HepG2 (cell line): ENCODE data around the gene TFDP1. TPM values are rescaled to one million over a fixed set of nuclear protein-coding genes. Genes with fewer than 3 reads are reported as not detected.
A peak's percentile ranks its signal among the peaks of the same experiment; 100 is the strongest.

Experiments
- ARNT2 ChIP-seq: sonication (generic); formaldehyde crosslinking; IDR thresholded peaks from 2 replicates; pipeline ENCODE4 v1.8.0; 2022; ENCODE audit warnings: mild to moderate bottlenecking, low read depth, missing genetic modification reagents, moderate library complexity
- GABPB1 ChIP-seq: IDR thresholded peaks from 2 replicates; pipeline ENCODE4 v1.6.1; 2016; ENCODE audit warnings: mild to moderate bottlenecking, missing genetic modification reagents, moderate library complexity, missing compliant biosample characterization
- KMT2A ChIP-seq: sonication (generic); formaldehyde crosslinking; IDR thresholded peaks from 2 replicates; pipeline ENCODE4 v1.4.0; 2020; ENCODE audit warnings: missing genetic modification reagents
- MAX ChIP-seq: IDR thresholded peaks from 2 replicates; pipeline ENCODE4 v1.6.1; 2012; ENCODE audit warnings: inconsistent platforms
- MYC ChIP-seq: sonication (generic); formaldehyde crosslinking; IDR thresholded peaks from 2 replicates; pipeline ENCODE4 v1.9.0; 2021; ENCODE audit warnings: missing genetic modification reagents, borderline replicate concordance
- PATZ1 ChIP-seq: sonication (generic); formaldehyde crosslinking; IDR thresholded peaks from 2 replicates; pipeline ENCODE4 v1.4.0; 2020; ENCODE audit warnings: missing genetic modification reagents
- PAXIP1 ChIP-seq: sonication (generic); formaldehyde crosslinking; conservative IDR thresholded peaks from 2 replicates; pipeline ENCODE4 v1.4.0; 2020; ENCODE audit warnings: mild to moderate bottlenecking, missing genetic modification reagents, moderate library complexity
- RAD21 ChIP-seq: fragments of 450-650 bp; formaldehyde crosslinking; IDR thresholded peaks from 2 replicates; pipeline ENCODE4 v1.5.0; 2020; ENCODE audit warnings: mild to moderate bottlenecking
- RBFOX2 ChIP-seq: fragments of 200-400 bp; formaldehyde crosslinking; IDR thresholded peaks from 2 replicates; pipeline ENCODE4 v1.6.1; 2017; ENCODE audit warnings: low read depth, mild to moderate bottlenecking, low read length
- RFXAP ChIP-seq: sonication (generic); formaldehyde crosslinking; IDR thresholded peaks from 2 replicates; pipeline ENCODE4 v1.4.0; 2020; ENCODE audit warnings: missing genetic modification reagents, borderline replicate concordance
- SIX1 ChIP-seq: sonication (generic); formaldehyde crosslinking; IDR thresholded peaks from 2 replicates; pipeline ENCODE4 v1.4.0; 2020; ENCODE audit warnings: missing genetic modification reagents, borderline replicate concordance
- ZFP41 ChIP-seq: sonication (generic); formaldehyde crosslinking; IDR thresholded peaks from 2 replicates; pipeline ENCODE4 v1.4.0; 2020; ENCODE audit warnings: mild to moderate bottlenecking, missing genetic modification reagents, borderline replicate concordance
- ZFX ChIP-seq: sonication (generic); formaldehyde crosslinking; IDR thresholded peaks from 2 replicates; pipeline ENCODE4 v1.4.0; 2020; ENCODE audit warnings: mild to moderate bottlenecking, low read depth, missing genetic modification reagents, moderate library complexity
- ZFY ChIP-seq: sonication (generic); formaldehyde crosslinking; IDR thresholded peaks from 2 replicates; pipeline ENCODE4 v1.4.0; 2020; ENCODE audit warnings: missing genetic modification reagents
- ZNF224 ChIP-seq: sonication (generic); formaldehyde crosslinking; IDR thresholded peaks from 2 replicates; pipeline ENCODE4 v1.5.0; 2020; ENCODE audit warnings: mild to moderate bottlenecking, missing genetic modification reagents
- ZNF256 ChIP-seq: sonication (generic); formaldehyde crosslinking; conservative IDR thresholded peaks from 2 replicates; pipeline ENCODE4 v1.4.0; 2020; ENCODE audit warnings: missing genetic modification reagents
- ZNF33B ChIP-seq: sonication (generic); formaldehyde crosslinking; IDR thresholded peaks from 2 replicates; pipeline ENCODE4 v1.5.1; 2020; ENCODE audit warnings: mild to moderate bottlenecking, missing genetic modification reagents
- ZNF503 ChIP-seq: sonication (generic); formaldehyde crosslinking; IDR thresholded peaks from 2 replicates; pipeline ENCODE4 v1.4.0; 2020; ENCODE audit warnings: missing genetic modification reagents
- ZNF563 ChIP-seq: sonication (generic); formaldehyde crosslinking; IDR thresholded peaks from 2 replicates; pipeline ENCODE4 v1.8.0; 2022; ENCODE audit warnings: mild to moderate bottlenecking, moderate library complexity, missing genetic modification reagents
- ZNF766 ChIP-seq: sonication (generic); formaldehyde crosslinking; IDR thresholded peaks from 2 replicates; pipeline ENCODE4 v1.5.0; 2020; ENCODE audit warnings: missing genetic modification reagents, borderline replicate concordance
- polyA plus RNA-seq, 8 experiments: library from polyadenylated mRNA; depleted of rRNA in 3 of 8; stranded (reverse) in 7 of 8; unstranded in 1 of 8; fragments of >200 nt; fragmentation: Illumina TruSeq in 4 of 8; extraction: Trizol in 4 of 8; gene quantifications; 2 replicates each; pipeline versions ENCODE4 v1.2.1 to v1.2.3, GENCODE V29; 2011 to 2016; ENCODE audit warnings: low read depth in 4 of 8, missing spikeins in 1 of 8, mixed read lengths in 1 of 8; ENCODE audit not compliant: insufficient read depth in 1 of 8
- total RNA-seq, 5 experiments: library from RNA; depleted of rRNA; stranded (reverse); fragments of >200 nt; fragmentation: Illumina TruSeq; extraction: Trizol; gene quantifications; 2 replicates each; pipeline ENCODE4 v1.2.3, GENCODE V29; 2016; ENCODE audit warnings: low read depth in 1 of 5

The TFDP1 gene
- total and polyA plus RNA-seq, 2 of the 13 experiments (the other 11 are each of a cell fraction or from before 2014, with no cell fraction given), result 38.0 to 84.2 TPM

- TF ChIP-seq PAXIP1 (no peak), ZFX (CRISPR knock-in tag) (peak; percentile 65), ZNF256 (CRISPR knock-in tag) (no peak), RBFOX2 (peak; percentile 59), GABPB1 (CRISPR knock-in tag) (peak; percentile 48; the same call in 1 of the 2 replicates), KMT2A (CRISPR knock-in tag) (peak; percentile 46; the same call in 1 of the 2 replicates), PATZ1 (CRISPR knock-in tag) (peak; percentile 65), ZNF563 (CRISPR knock-in tag) (peak; percentile 55; the same call in 1 of the 2 replicates), MYC (CRISPR knock-in tag) (peak; percentile 62; the same call in 1 of the 2 replicates), ZNF224 (CRISPR knock-in tag) (no peak), MAX (peak; percentile 49), RFXAP (CRISPR knock-in tag) (no peak), ARNT2 (CRISPR knock-in tag) (0 out of 2 replicates have a peak, but pooled peaks have one; percentile 35), RAD21 (CRISPR knock-in tag) (peak; percentile 18; the same call in 1 of the 2 replicates), ZNF503 (CRISPR knock-in tag) (no peak), ZNF766 (CRISPR knock-in tag) (no peak), ZFP41 (CRISPR knock-in tag) (no peak), SIX1 (no peak), ZFY (CRISPR knock-in tag) (peak; percentile 69), ZNF33B (CRISPR knock-in tag) (no peak)
Measured at GRCh38 chr13:113584870-113585671, 518 bp downstream of the TFDP1 start (continued).
